GM10847 (cell line): ENCODE measurements around the gene CHMP1B.

Experiments used
- POLR2A ChIP-seq: IDR thresholded peaks from 2 replicates; pipeline ENCODE4 v1.6.1; 2011; ENCODE audit not compliant: insufficient read length; ENCODE audit errors: extremely low read depth

CHMP1B gene

DNA sequence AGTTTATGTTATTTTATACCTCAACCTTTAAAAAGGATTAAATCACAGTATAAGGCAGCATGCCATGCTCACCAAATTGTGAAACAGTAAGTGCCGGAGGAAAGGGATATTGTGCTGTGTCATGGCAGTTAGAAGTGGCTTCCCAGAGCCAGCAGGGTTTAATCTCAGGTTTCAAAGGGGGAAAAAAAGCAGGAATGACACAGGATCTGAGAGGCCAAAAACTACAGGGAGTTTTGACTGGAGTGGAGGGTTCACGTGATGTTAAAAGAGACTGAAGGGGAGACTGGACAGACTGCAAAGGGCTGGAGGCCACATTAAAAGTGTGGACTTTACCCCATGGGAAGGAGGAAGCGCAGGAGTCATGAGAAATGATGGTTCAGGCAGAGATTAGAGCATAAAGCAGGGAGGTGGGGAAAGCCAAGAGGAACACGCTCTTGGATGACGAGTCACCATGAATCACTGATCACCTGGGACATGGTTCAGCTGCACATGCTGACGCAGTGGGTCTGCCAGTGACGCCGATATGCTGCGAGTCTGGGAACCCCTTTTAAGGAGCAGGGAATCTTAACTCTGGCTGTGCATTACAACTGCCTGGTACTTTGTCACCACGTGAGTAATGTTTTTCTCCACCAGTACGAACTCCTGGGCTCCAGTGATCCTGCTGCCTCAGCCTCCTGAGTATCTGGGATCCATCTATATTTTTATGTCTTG is 6.1 kb downstream of the CHMP1B start:
- no peak for TF ChIP-seq POLR2A

DNA sequence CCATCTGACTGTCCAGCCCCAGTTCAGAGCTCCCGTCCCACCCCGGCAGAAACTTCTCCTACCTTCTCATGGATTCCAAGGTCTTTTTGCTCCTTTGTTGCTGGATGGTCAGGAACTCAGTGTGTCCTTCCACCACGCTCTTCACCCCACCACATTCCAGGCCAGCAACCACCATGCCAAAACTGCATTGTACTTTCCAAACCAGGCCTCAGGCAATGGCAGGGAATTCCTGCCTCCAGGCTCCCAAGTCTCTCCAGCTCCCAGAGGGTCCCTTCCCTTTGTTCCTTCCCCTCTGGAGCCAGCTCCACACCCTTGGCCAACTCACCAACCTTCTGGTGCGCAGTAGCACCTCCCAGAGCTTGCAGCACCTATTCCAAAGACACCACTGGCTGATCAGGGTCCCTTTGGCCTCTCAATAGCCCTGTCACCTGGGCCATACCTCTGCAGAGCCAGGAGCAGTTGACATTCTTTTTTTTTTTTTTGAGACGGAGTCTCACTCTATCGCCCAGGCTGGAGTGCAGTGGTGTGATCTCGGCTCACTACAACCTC is 8.1 kb downstream of the CHMP1B start:
- no peak for TF ChIP-seq POLR2A

DNA sequence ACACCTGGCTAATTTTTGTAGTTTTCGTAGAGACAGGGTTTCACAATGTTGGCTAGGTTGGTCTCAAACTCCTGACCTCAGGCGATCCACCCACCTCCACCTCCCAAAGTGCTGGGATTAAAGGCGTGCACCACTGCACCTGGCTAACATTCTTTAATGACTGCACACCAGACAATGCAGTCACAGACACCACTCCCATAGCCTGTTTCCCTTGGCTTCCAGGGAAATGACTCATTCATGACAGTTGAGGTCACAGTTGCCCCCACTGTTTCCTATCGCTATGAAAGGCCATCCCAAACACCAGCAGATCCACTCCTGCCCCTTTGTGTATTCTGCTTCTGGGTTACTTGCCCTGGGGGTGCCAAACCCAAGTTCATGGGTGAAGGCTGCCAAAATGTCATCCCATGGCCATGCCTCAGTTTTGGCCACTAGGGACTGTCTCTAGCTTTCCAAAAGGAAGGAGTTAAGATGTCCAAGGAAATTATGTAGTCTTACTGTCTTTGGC is 8.7 kb downstream of the CHMP1B start:
- TF ChIP-seq POLR2A, result no peak

DNA sequence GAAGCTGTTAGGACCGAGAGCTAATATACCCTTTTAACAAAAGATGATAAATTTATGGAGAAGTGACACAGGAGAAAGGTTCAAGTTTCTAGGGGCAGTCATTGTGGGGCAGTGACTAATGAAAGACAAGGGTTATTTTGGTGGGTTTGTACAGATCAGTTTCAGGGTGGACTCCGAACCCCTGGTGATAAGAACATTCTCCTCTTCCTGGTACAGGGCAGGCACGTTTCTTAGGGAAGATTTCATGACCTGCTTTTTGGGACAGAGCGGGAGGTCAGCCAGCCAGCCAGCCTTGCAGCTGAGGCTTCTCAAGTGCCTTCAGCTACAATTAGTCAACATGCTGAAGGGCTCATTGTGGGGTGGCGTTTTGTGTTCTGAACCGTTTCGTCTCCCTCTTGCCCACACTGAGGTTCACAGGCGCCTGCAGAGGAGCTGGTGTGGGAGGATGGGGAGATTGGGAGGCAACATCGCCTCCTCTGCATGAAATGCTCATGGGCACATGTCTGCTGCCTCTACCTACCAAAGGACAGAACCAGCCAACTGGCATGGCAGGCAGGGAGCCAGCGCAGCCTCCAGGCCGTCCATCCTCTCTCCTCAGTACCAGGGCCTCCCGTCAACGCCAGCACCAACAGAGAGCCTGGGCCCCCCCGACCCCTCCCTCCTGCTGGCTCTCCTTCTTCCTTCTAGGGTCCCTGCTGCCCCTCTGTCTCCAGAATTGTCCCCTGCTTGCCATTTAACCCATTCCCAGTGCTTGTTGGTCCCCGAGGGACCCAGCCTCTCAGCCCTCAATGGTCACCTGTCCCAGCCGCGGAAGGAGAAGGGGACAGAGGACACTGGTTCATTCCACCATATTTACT is 9.6 kb downstream of the CHMP1B start:
- TF ChIP-seq POLR2A, result no peak

DNA sequence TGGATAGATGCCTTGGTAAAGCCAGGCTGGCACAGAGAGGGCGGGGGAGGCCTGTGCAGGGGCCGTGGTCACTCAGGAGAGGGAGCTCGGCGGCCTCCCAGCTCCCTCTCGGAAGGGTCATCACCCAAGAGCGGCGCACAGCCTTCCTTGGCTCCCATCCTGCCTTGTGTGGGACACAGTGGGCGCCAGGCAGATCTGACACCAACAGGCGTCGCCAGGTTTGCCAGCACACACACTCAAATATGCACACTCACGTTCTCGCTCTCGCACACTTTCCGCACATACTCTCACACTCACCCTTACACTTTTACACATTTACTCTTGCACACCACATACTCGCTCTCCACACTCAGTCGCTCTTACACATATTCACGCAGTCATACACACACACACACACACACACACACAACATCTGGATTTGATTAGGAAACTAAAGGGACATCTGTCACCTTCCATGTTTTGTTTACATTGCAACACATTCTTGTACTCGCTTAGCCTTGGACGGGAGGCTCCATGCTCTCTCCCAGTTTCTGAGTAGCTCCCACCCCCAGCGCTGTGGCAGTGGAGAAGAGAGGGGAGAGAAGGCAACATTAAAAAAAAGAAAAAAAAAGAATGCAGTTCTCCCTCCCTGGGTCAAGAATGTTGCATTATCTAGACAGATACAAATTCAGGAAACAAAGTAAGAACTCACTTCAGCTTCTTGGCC is 10.5 kb downstream of the CHMP1B start:
- no peak for TF ChIP-seq POLR2A

DNA sequence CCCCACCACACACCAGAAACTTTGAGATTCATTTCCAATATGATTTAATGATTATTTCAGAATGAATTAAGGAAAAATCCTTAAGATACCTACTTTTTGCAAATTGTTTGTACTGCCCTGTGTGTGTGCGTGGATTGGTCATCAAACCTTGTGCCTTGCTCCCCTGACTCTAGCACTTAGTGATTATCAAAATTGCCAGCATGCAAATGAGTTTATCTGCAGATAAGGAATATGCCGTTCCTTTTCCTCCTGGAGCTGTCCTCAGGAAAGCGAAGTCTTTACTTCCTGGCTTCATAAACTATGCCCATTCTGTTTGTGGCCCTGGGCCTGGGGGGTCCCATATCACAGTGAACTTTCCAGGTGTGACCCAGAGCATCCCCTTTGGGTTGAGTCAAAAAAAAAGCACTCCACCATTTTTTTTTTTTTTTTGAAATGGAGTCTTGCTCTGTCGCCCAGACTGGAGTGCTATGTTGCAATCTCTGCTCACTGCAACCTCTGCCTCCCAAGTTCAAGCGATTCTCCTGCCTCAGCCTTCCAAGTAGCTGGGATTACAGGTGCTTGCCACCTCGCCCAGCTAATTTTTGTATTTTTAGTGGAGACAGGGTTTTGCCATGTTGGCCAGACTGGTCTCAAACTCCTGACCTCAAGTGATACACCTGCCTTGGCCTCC is 11.4 kb downstream of the CHMP1B start:
- no peak for TF ChIP-seq POLR2A

DNA sequence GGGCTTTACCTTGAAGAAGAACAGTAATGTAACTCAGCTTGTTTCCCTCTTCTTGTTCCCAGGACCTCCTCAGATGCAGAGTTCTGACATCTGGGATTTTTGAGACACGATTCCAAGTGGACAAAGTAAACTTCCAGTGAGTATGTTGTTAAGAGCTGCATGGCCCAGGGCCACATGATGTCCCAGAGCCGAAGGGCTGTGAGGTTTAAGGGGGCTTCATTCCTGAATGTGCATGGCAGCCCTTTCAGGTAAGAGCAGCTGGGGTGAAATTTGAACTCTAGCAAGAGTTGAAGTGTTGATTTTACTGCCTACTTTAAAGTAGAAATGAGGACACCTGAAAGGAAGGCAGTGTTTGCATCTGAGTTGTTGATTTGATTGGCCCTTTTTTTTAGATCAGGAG is 13.3 kb downstream of the CHMP1B start:
- TF ChIP-seq POLR2A, result no peak

DNA sequence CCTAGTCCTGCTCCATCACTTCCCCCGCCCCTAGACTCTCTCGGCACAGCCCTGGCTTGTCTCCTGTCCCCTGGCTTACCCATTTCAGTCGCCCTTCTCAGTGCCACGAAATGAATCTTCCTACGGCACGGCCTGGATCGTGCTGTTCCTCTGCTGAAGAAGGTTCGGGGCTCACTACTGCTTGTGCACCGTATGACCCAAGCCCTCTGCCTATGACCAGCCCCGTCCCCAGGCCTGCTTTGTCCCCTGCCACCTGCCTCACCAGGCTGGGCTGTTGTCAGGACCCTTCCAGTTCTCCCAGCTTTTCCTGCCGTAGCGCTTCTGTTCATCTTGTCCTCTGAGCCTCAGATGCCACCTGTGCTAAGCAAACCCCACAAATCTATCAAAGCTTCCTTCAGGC is 13.9 kb downstream of the CHMP1B start:
- TF ChIP-seq POLR2A, result no peak

DNA sequence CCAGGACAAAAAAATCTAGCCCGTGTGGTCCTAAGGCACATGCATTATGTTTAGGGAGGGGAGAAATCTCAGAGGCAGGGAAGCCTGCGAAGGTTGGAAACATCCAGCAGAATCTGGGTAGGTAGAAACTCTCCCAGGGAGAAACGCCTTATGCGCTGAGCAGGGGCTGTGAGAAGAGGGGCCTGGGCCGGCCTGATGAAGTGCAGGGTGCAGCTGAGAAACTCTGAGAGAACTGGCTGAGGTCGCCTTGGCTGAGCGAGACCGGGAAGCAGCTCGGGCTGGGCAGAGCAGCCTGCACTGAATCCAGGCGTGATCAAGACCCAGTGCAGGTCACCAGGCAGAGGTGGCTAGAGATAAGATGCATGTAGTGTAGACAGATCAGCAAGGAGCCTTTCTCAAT is 15.1 kb downstream of the CHMP1B start:
- no peak for TF ChIP-seq POLR2A

DNA sequence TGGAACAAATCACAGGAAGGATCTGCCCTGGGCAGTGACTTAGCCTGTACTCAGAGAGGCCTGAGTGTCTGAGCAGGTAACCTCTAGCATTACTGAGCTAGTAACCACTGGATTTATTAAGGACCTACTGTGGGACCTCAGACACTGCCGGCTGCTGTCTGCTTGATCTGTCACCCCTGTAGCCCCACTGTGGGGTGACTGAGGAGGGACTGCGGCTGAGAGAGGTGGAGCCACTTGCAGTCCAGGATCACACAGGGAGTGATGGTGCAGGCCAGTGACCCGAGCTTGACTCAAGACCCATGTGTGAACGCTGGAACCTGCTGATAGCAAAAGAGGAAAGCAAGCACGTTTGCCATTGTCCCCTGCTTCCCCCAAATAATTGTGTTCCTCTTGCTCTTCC is 15.6 kb downstream of the CHMP1B start:
- TF ChIP-seq POLR2A, result no peak

DNA sequence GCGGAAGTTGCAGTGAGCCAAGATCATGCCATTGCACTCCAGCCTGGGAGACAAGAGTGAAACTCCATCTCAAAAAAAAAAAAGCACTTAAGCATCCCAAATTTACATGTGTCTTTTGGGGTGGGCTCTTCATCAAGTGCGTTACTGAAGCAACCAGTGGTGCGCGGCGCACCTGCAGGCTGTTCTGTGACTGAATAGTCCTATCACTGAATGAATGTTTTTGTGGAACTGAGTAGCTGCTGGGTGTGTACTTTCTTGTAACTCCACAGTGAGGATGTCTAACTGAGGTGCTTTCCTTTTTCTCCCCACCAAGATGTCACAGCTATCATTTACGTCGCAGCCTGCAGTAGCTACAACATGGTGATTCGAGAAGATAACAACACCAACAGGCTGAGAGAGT is 17.0 kb downstream of the CHMP1B start:
- TF ChIP-seq POLR2A, result no peak

DNA sequence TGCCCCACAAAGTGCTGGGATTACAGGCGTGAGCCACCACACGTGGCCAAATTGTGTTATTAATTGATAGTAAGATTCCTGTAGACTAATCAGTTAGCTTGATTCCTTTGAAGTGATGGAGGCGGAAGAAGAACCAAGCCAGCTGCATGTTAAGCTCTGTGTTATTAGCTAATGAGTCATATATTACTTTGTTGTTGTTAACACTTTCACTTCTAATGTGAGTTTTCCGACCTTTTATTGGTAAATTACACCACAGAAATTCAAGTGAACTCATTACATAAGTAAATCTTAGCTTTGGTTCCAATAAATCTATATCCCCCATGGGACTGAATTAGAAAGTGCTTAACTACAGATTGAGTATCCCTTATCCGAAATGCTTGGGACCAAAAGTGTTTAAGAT is 20.3 kb downstream of the CHMP1B start:
- no peak for TF ChIP-seq POLR2A

DNA sequence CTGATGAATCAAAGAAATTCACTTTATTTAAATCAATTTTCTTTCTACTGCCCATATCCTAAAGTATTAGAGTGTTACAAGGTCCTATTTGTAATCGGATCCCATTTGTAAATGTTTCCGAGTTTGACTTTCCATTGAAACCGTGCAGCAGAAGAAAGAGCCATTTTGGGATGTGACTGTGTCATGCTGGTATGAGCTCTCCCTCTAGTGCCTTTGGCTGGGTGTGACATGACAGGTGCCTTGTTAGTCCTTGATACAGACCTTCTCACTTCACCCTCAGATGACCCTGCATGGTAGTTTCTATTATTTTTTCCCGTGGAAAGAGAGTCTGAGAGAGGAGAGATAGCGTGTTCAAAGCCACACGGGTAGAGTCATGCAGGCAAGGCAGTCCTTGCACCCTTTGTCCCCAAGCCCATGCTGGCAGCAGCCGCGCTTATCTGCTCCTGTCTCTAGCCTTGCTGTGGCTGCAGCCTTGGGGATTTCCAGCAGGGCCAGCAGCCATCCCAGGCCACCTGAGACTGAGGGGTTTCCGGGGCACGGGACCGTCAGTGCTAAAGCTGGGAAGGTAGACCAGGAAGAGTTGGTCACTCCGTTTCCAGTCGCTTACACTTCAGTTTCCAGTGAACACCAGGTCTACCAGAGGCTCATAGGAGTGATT is 21.4 kb downstream of the CHMP1B start:
- no peak for TF ChIP-seq POLR2A

DNA sequence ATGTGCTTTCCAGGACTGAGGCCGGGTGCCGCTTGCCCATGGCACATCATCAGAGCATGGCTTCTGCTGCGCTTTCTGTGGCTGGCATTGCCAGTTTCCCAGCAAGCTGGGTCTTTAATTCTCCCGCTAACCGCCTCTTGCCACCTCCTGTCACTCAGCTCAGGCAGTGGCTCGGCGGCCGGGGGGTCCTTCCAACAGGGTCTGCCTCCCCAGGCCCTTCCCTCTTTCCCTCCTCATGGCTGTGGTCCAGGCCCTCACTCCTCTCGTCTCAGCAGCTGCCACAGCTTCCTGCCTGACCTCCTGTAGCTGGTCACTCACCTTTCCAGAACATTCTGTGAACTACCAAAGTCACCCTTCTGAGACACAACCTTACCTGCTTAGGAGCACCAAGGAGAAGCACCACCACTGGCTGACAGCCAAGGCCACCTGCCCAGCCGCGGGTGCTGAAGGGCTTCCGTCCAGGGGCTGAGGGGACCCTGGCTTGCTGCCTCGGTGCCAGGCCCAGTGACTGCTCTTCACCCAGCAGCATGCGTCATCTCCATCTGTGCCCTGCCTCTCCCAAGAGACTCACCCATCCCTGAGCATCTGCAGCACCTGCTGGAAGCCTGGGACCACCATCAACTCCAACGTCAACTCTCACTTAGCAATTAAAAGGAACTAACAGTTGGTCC is 22.6 kb downstream of the CHMP1B start:
- no peak for TF ChIP-seq POLR2A
